ENCODE data around the gene ACD.

DNA sequence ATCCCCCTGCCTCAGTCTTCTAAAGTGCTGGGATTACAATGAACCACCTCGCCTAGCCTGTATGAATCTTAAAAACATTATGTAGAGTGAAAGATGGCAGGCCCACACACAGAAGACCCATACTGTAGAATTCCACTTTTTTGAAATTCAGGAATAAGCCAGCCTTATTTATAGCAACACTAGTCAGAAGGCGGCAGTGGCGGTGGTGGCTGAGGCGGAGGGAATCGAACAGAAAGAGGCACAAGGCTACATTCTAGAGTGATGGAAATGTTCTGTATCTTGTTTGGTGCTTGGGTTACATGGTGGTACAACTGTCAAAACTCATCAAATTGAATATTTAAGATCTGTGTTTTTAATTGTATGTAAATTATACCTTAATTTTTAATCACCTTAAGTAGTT lies 47.7 kb upstream of the ACD start:
- TF ChIP-seq POLR2A (IDR thresholded peaks at IDR 0.05) (no peak), POLR2AphosphoS5 (IDR thresholded peaks at IDR 0.05; ENCODE audit: insufficient read depth in 1 of 2, low read depth in 1 of 2) (no peak)
- TF ChIP-seq, protein P1, sequence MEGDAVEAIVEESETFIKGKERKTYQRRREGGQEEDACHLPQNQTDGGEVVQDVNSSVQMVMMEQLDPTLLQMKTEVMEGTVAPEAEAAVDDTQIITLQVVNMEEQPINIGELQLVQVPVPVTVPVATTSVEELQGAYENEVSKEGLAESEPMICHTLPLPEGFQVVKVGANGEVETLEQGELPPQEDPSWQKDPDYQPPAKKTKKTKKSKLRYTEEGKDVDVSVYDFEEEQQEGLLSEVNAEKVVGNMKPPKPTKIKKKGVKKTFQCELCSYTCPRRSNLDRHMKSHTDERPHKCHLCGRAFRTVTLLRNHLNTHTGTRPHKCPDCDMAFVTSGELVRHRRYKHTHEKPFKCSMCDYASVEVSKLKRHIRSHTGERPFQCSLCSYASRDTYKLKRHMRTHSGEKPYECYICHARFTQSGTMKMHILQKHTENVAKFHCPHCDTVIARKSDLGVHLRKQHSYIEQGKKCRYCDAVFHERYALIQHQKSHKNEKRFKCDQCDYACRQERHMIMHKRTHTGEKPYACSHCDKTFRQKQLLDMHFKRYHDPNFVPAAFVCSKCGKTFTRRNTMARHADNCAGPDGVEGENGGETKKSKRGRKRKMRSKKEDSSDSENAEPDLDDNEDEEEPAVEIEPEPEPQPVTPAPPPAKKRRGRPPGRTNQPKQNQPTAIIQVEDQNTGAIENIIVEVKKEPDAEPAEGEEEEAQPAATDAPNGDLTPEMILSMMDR (IDR thresholded peaks at IDR 0.05) = no peak
